CD4-positive, CD25-positive, alpha-beta regulatory T cell (primary cell): ENCODE measurements around the gene TM9SF4. TPM values are rescaled to one million over a fixed set of nuclear protein-coding genes. Genes with fewer than 3 reads are reported as not detected.

Experiments used
- ATAC-seq, 2 donors: fragments of 150-1000 bp; cut with Tn5 transposase; one replicate each; pipeline ENCODE4 v1.10.0; 2021; ENCODE audit warnings: low read depth in 2 of 2, moderate number of reproducible peaks in 2 of 2, moderate library complexity in 1 of 2
- DNase-seq, 3 donors: peaks; one replicate each; pipeline versions ENCODE4 v3.0.0 to v3.0.0-alpha.2; 2012 to 2022; ENCODE audit warnings: mixed read lengths in 1 of 3
- H3K27ac ChIP-seq: one replicate; pipeline ENCODE4 v1.7.0; 2013; ENCODE audit warnings: mild to moderate bottlenecking, low read length; ENCODE audit not compliant: insufficient read depth, poor library complexity, severe bottlenecking
- H3K27me3 ChIP-seq: one replicate; pipeline ENCODE4 v1.7.0; 2013; ENCODE audit warnings: low read length; ENCODE audit not compliant: control insufficient read depth, insufficient read depth
- H3K36me3 ChIP-seq: one replicate; pipeline ENCODE4 v1.7.0; 2013; ENCODE audit warnings: mild to moderate bottlenecking, low read length, moderate library complexity; ENCODE audit not compliant: control insufficient read depth, insufficient read depth
- H3K4me1 ChIP-seq: 2 replicates; pipeline ENCODE4 v1.7.0; 2013; ENCODE audit warnings: mild to moderate bottlenecking, low read length; ENCODE audit not compliant: insufficient read depth, control insufficient read depth, poor library complexity, severe bottlenecking
- H3K4me3 ChIP-seq: one replicate; pipeline ENCODE4 v1.7.0; 2013; ENCODE audit warnings: low read depth, mild to moderate bottlenecking, low read length, moderate library complexity
- H3K9me3 ChIP-seq, 2 experiments: 1 replicate in 1 of 2; 2 replicates in 1 of 2; pipeline ENCODE4 v1.7.0; 2013; ENCODE audit warnings: low read length in 2 of 2, mild to moderate bottlenecking in 1 of 2, moderate library complexity in 1 of 2; ENCODE audit not compliant: control insufficient read depth in 2 of 2
- H3K27ac Mint-ChIP-seq, 3 donors: one replicate each; pipeline ENCODE4 v1.8.0; 2020 to 2022; ENCODE audit warnings: mild to moderate bottlenecking in 3 of 3, mixed read lengths in 3 of 3, moderate library complexity in 2 of 3
- H3K27me3 Mint-ChIP-seq: one replicate; pipeline ENCODE4 v1.8.0; 2022; ENCODE audit warnings: mild to moderate bottlenecking, mixed read lengths
- H3K36me3 Mint-ChIP-seq: one replicate; pipeline ENCODE4 v1.8.0; 2020; ENCODE audit warnings: mixed read lengths
- H3K4me1 Mint-ChIP-seq, 4 donors: one replicate each; pipeline ENCODE4 v1.8.0; 2020 to 2022; ENCODE audit warnings: mixed read lengths in 4 of 4, mild to moderate bottlenecking in 1 of 4
- H3K4me3 Mint-ChIP-seq, 4 donors: one replicate each; pipeline ENCODE4 v1.8.0; 2020 to 2022; ENCODE audit warnings: mild to moderate bottlenecking in 4 of 4, mixed read lengths in 4 of 4, moderate library complexity in 3 of 4
- H3K9me3 Mint-ChIP-seq, 7 donors: one replicate each; pipeline ENCODE4 v1.8.0; 2020 to 2022; ENCODE audit warnings: mixed read lengths in 7 of 7, mild to moderate bottlenecking in 3 of 7, moderate library complexity in 2 of 7
- polyA plus RNA-seq, 4 donors: library from polyadenylated mRNA; unstranded; fragments of 300-500 nt; fragmentation: Illumina TruSeq; gene quantifications; one replicate each; pipeline ENCODE4 v1.2.3, GENCODE V29; 2021
- total RNA-seq: library from RNA; stranded (reverse); gene quantifications from one replicate; pipeline ENCODE4 v1.2.3, GENCODE V29; 2022

Gene TM9SF4
- total and polyA plus RNA-seq, 5 donors from 2014 or later, result 28.7 to 36.3 (median 29.4) TPM

DNA sequence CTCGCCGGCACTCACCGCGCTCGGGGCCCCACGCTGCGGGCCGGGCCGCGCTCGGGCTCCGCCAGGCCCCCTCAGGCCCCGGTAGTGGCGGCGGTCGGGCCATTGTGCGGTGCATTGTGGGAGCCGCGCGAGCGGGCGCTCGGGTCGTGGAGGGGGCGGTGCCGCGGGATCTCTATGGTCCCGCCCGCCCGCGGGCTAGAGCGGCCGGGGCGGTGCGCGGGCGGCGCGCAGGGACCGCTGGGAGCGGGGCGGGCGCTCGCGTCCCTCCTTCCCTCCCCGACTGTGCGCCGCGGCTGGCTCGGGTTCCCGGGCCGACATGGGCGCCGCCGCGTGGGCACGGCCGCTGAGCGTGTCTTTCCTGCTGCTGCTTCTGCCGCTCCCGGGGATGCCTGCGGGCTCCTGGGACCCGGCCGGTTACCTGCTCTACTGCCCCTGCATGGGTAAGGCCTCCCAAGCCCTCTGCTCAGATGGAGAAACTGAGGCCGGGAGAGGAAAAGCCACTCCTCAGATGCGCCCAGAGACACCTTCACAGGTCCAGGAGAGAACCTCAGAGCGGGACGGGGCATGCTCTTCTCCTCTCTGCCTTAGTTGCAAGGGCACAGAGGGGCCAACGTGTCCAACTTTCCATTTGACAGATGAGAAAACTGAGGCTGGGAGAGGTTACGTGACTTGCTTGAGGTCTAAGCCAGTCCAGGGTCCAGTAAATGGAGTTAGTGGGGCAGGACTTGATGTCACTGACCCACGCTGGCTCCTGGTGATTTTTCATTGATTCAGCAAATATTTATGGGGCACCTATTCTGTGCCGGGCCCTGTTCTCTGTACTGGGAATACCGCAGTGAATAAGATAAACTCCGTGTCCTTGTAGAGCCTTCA lies 98.3 kb downstream of the TM9SF4 start, which contains the start of the genes PLAGL2 and POFUT1:
TSS of gene PLAGL2 (minus strand) at position 118 of the 873 bp plus-strand sequence. CDS start 5,565 bp downstream, outside the sequence.
TSS of gene POFUT1 (plus strand) at position 255 of the 873 bp plus-strand sequence. CDS start at position 317, 62 bp downstream.
- no peaks in the 10 kb centered on the region for H3K9me3 ChIP-seq
- peaks cover 13% of the 10 kb centered on the region for H3K36me3 ChIP-seq
- peak within 1 kb of the TSS; percentile 85 to 94 (median 92) for H3K27ac Mint-ChIP-seq
- ATAC-seq (peak; percentile 97), DNase-seq (peak; percentile 81 to 91 (median 89))
- peaks cover 24% of the 10 kb centered on the region for H3K36me3 Mint-ChIP-seq
- H3K27ac ChIP-seq, result peak within 1 kb of the TSS; percentile 71
- H3K4me3 Mint-ChIP-seq, result peak within 1 kb of the TSS; percentile 96 to 98 (median 98)
- H3K27me3 ChIP-seq, result no peaks in the 10 kb centered on the region
- H3K4me1 Mint-ChIP-seq, result peaks cover 38 to 83% (median 58%) of the 10 kb centered on the region in 4 donors
- peaks cover 57% of the 10 kb centered on the region for H3K4me1 ChIP-seq
- H3K4me3 ChIP-seq, result peak within 1 kb of the TSS; percentile 91
- H3K9me3 Mint-ChIP-seq, result no peaks in the 10 kb centered on the region
- H3K27me3 Mint-ChIP-seq, result no peaks in the 10 kb centered on the region

DNA sequence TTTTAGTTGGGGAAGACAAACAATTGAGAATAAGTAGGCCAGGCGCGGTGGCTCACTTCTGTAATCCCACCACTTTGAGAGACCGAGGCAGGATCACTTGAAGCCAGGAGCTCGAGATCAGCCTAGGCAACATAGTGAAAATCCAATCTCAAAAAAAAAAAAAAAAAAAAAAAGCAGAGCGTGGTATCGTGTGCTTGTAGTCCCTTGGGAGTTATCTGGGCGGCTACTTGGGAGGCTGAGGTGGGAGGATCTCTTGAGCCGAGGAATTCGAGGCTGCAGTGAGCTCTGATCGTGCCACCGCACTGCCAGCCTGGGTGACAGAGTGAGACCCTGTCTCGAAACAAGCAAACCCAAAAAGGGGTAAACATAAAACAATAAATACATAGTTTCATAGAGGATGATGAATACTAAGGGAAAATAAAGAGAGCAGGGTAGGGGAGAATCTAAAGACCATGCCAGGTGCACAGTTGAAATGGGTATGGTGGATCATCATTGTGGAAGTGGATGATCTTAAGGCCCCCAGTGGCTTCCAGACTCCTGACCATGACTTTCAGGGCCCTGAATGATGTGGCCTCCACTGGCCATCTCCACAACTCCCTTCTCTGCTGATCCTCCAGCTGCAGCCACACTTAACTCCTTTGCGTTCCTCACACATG lies 99.1 kb downstream of the TM9SF4 start:
- Mint-ChIP-seq H3K4me1 (peaks cover 37 to 75% (median 51%) of the 10 kb centered on the region in 4 donors), H3K36me3 (peaks cover 24% of the 10 kb centered on the region), H3K27ac (peak overlapping the region; percentile 82 to 94 (median 92)), H3K4me3 (peak overlapping the region; percentile 90 to 98 (median 94)), H3K9me3 (no peaks in the 10 kb centered on the region), H3K27me3 (no peaks in the 10 kb centered on the region)
- H3K27me3 ChIP-seq, result no peaks in the 10 kb centered on the region
- ATAC-seq (no peak), DNase-seq (no peak)
- H3K9me3 ChIP-seq, result no peaks in the 10 kb centered on the region
- H3K27ac ChIP-seq, result peak overlapping the region; percentile 71
- H3K36me3 ChIP-seq, result peaks cover 13% of the 10 kb centered on the region
- H3K4me1 ChIP-seq, result peaks cover 50% of the 10 kb centered on the region
- peak overlapping the region; percentile 91 for H3K4me3 ChIP-seq

DNA sequence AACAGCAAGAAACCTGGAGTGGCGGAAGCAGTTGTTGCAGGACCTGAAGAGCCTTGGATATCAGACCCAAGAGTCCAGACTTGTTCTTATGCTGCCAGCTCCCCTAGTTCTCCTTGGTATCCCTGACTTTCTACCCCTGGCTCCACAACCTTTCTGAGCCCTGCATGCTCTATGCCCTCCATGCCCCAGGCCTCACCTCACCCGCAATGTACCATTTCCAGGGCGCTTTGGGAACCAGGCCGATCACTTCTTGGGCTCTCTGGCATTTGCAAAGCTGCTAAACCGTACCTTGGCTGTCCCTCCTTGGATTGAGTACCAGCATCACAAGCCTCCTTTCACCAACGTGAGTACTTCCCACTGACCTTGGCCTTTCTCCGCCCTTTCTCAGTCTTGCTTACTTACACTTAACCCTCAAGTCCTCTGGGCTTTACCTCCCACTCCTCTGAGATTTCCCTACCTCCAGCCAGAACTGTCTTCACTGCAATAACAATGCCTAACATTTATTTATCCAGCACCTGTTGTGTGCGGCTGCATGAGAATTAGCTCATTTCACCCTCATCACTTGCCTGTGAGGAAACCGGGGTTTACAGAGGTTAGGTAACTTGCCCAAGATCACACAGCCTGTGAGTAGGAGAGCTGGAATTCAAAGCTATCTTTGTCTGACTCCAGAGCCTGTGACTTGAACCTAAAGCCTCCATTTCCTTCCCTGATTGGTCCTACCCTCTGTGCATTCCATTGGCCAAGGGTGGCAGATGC lies 100.5 kb downstream of the TM9SF4 start:
- Mint-ChIP-seq H3K4me3 (peak overlapping the region; percentile 70 to 98 (median 91)), H3K27ac (peak overlapping the region; percentile 4 to 94 (median 82)), H3K27me3 (peaks cover 4% of the 10 kb centered on the region), H3K36me3 (peaks cover 32% of the 10 kb centered on the region), H3K4me1 (peaks cover 26 to 63% (median 42%) of the 10 kb centered on the region in 4 donors), H3K9me3 (no peaks in the 10 kb centered on the region)
- H3K4me1 ChIP-seq, result peaks cover 36% of the 10 kb centered on the region
- peaks cover 20% of the 10 kb centered on the region for H3K36me3 ChIP-seq
- H3K27ac ChIP-seq, result no peak overlapping the region
- no peak overlapping the region for H3K4me3 ChIP-seq
- DNase-seq (no peak), ATAC-seq (no peak)
- H3K27me3 ChIP-seq, result no peaks in the 10 kb centered on the region
- no peaks in the 10 kb centered on the region for H3K9me3 ChIP-seq

DNA sequence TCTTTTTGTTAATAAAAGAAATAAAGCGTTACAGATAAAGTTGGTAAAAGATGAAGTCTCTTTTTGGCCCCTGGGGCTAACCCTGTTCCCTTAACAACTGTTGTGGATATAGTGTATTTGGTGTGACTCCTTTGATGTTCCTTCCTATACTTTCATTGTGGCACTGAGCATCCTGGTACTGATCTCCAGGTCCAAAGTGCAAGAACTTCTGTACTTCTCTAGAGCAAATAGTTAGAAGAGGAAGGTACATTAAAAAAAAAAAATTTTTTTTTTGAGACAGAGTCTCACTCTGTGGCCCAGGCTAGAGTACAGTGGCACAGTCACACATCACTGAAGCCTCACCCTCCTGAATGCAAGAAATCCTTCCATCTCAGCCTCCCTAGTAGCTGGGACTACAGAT lies 104.4 kb downstream of the TM9SF4 start:
- no peak overlapping the region for H3K4me3 Mint-ChIP-seq
- DNase-seq, result no peak
- H3K27me3 Mint-ChIP-seq, result peaks cover 4% of the 10 kb centered on the region
- Histone ChIP-seq H3K9me3 (no peaks in the 10 kb centered on the region), H3K4me3 (no peak overlapping the region), H3K4me1 (peaks cover 7% of the 10 kb centered on the region), H3K27ac (no peak overlapping the region), H3K36me3 (peaks cover 56% of the 10 kb centered on the region), H3K27me3 (no peaks in the 10 kb centered on the region)
- no peak for ATAC-seq
- no peak overlapping the region for H3K27ac Mint-ChIP-seq
- peaks cover 18 to 37% (median 25%) of the 10 kb centered on the region in 4 donors for H3K4me1 Mint-ChIP-seq
- H3K36me3 Mint-ChIP-seq, result peaks cover 56% of the 10 kb centered on the region
- no peaks in the 10 kb centered on the region for H3K9me3 Mint-ChIP-seq

DNA sequence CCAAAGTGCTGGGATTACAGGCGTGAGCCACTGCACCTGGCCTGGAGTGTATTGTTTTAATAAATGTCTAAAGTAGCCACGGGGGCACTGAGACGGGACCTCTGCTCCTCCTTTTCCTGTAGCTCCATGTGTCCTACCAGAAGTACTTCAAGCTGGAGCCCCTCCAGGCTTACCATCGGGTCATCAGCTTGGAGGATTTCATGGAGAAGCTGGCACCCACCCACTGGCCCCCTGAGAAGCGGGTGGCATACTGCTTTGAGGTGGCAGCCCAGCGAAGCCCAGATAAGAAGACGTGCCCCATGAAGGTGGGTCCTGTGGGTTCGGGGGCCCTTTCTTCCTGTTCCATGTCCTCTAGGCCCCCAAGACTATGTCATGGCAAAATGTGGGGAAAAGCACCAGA lies 105.6 kb downstream of the TM9SF4 start:
- Mint-ChIP-seq H3K36me3 (peaks cover 60% of the 10 kb centered on the region), H3K27me3 (peaks cover 4% of the 10 kb centered on the region), H3K4me3 (no peak overlapping the region), H3K4me1 (peaks cover 15 to 28% (median 20%) of the 10 kb centered on the region in 4 donors), H3K27ac (no peak overlapping the region), H3K9me3 (no peaks in the 10 kb centered on the region)
- Histone ChIP-seq H3K36me3 (peaks cover 65% of the 10 kb centered on the region), H3K27ac (no peak overlapping the region), H3K4me1 (no peaks in the 10 kb centered on the region), H3K9me3 (no peaks in the 10 kb centered on the region), H3K4me3 (no peak overlapping the region), H3K27me3 (no peaks in the 10 kb centered on the region)
- ATAC-seq (no peak), DNase-seq (no peak)

DNA sequence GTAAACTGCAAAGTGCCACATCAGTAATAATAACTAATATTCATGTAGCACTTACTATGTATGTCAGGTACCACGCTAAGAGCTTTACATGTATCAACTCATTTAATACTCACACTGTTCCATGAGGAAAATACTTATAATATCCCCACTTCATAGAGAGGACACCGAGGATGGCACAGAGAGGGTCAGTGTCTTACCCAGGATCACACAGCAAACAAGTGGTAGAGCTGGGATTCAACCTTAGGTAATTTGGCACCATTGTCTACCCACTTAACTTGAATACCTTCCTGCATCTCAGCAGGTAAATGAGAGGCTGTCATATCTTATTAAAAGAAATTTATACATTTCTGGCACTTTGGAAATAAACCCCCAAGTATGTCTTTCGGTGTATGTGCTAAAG lies 106.2 kb downstream of the TM9SF4 start:
- Histone ChIP-seq H3K9me3 (no peaks in the 10 kb centered on the region), H3K27me3 (no peaks in the 10 kb centered on the region), H3K4me1 (no peaks in the 10 kb centered on the region), H3K27ac (no peak overlapping the region), H3K36me3 (peaks cover 65% of the 10 kb centered on the region), H3K4me3 (no peak overlapping the region)
- Mint-ChIP-seq H3K36me3 (peaks cover 58% of the 10 kb centered on the region), H3K4me3 (no peak overlapping the region), H3K9me3 (no peaks in the 10 kb centered on the region), H3K27me3 (peaks cover 4% of the 10 kb centered on the region), H3K27ac (no peak overlapping the region), H3K4me1 (peaks cover 11 to 22% (median 16%) of the 10 kb centered on the region in 4 donors)
- ATAC-seq (no peak), DNase-seq (no peak)
